HTR-8/SVneo (cell line): ENCODE results near the gene NUFIP1.

Experiments
- DNase-seq: peaks from one replicate; pipeline ENCODE4 v3.0.0; 2011; ENCODE audit warnings: low spot score, mixed read lengths; ENCODE audit not compliant: insufficient read length
- FAIRE-seq: peaks from 2 replicates; lab custom pipeline; 2011; peaks lifted over from hg19 to GRCh38; lab: Jason Lieb, UNC

Gene NUFIP1

DNA sequence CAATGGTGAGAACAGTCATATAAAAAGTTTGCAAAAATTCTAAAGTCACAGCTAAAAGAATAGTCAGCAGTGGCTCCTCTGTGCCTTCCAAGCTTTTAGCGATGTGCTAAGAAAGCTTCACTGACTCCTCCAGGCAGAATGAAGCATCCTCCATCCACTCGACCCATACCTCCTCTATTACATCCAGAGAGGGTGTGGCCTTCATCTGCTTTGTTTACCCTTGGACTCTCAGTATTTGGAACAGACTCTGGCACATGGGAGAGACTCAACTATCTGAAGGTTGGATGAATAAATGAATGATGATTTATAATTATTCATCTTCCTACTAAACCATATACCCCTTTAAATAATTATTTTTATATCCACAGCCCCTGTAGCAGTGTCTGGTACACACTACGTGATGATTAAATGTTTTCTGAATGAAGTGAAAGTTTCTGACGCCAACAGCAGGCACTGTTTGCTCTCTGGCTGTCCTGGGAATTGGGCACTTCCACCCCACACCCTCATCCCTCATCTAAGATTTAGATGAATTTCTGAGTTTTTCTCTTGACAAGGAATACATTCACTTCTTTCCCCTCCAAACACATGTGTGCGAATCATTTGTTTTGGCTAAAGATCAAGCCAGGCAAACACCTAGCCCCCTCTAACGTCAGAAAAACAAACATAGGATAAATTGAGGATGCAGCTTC lies 93.9 kb downstream of the NUFIP1 start:
- FAIRE-seq (no peak), DNase-seq (no peak)

GRCh38 chr13:44894001-44894770 lies 95.1 kb downstream of the NUFIP1 start:
- FAIRE-seq (no peak), DNase-seq (no peak)
